Fibroblast of villous mesenchyme (primary cell): ENCODE data around the gene MED12L. TPM values are rescaled to one million over a fixed set of nuclear protein-coding genes. Genes with fewer than 3 reads are reported as not detected.

Experiments
- DNase-seq: peaks from one replicate; pipeline ENCODE4 v3.0.0-alpha.2; 2010; ENCODE audit warnings: low read depth
- H3K4me3 ChIP-seq: 2 replicates; pipeline ENCODE4 v1.5.1; 2011; ENCODE audit warnings: low read depth, mild to moderate bottlenecking, low read length
- CTCF ChIP-seq: IDR thresholded peaks from 2 replicates; pipeline ENCODE4 v1.5.1; 2012; ENCODE audit warnings: low read depth, mild to moderate bottlenecking, low read length; ENCODE audit not compliant: insufficient read depth
- total RNA-seq: library from RNA; depleted of rRNA; stranded (reverse); fragments of >200 nt; gene quantifications from 2 replicates; pipeline ENCODE4 v1.2.3, GENCODE V29; 2012

MED12L gene
- total RNA-seq, 1 donor, result 1.3 TPM

DNA sequence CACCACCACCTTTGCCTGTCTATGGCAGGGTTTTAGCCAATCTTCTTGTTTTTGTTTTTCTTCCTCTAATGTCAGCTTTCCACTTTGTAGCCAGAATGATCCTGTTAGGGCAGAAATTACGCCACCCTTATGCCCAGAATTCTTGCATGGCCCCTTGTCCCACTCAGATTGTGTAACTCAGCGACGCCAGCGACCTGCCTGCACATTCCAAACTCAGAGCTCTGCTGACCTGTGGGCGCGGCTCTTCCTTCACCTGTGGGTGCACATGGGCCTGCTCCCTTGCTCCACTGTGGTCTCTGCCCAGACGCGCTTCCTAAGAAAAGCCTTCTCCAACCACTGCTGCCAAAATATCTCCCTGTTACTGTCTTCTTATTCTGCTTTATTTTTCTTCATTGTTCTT lies 45.0 kb downstream of the MED12L start:
- H3K4me3 ChIP-seq, result no peak overlapping the region
- no peak for TF ChIP-seq CTCF
- DNase-seq, result no peak

DNA sequence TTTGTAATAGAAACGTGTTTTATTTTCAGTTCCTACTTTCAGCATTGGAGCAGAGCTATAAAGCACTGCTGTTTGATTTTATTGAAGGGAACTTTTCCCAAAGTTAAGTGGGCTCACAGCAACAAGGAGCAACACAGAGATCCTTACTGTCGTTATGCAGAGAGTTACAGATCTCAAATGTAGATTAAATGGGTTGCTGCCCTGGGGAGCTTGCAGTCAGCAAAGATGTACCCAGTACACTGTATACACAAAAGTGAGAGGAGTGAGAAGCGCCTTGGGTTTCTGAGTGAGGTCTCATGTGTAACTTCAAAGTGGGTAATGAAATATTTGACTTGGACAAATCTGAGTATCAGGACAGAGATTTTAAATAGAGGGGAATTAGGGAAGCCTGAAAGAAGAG lies 47.7 kb downstream of the MED12L start:
- H3K4me3 ChIP-seq, result no peak overlapping the region
- no peak for DNase-seq
- no peak for TF ChIP-seq CTCF

DNA sequence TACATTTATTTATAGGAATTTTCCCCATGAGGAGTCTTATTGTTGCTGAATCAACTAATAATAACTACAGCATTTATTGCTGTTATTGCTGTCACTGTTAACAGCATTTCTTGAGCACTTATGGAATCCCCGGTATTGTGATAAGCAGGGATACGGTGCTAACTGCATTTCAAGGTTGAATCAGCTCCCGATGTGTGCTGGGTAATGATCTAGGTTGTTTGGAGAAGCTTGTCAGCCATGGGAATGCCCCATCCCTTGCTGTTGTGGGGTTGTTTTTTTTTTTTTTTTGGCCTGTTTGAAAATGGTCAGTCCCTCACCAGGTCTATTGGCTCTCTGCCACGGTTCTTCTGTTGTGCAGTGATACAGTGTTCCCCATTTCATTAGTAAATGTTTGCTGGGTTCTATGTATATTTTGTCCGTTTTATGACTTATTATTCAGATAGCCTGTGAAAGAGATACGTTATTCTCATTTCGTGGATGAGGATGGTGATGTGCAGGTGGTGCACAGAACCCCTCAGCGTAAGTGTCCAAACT lies 48.5 kb downstream of the MED12L start:
- H3K4me3 ChIP-seq, result no peak overlapping the region
- TF ChIP-seq CTCF, result no peak
- no peak for DNase-seq

DNA sequence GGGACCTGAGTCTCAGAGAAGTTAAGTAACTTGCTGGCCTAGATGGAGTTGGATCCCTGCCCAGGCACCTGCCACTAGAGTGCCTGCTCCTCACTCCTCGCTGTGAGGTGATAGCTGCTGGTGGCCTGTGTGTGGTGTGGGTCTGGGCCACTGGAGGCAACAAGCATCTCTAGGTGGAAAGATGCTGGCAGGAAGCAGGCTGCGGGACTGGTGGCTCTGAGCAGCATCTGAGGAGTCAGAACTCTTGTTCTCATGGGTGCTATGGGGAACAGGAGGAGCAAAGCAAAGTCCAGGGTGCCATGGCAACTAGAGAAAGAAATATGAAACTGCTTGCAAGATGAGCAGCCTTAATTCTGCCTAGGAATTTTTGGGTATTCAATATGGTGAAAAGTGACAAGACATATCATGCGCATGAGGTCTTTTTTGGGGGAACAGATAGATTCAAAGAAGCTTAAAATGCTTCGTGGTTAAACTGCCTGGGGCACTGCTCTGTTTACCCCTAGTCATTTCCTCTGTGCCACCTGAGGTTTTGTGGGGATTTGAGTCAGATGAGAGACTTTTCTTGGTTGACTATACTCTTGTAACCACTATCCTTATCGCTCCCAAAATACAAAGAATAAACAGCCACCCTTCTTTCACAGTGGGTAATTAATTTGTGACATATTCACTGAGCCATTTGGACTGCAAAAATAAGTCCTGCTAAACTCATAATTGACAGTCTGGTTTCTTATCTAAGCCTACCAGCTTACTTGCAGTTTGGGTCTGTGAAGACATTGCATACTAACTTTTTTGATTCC lies 50.3 kb downstream of the MED12L start:
- DNase-seq, result no peak
- TF ChIP-seq CTCF, result no peak
- no peak overlapping the region for H3K4me3 ChIP-seq

DNA sequence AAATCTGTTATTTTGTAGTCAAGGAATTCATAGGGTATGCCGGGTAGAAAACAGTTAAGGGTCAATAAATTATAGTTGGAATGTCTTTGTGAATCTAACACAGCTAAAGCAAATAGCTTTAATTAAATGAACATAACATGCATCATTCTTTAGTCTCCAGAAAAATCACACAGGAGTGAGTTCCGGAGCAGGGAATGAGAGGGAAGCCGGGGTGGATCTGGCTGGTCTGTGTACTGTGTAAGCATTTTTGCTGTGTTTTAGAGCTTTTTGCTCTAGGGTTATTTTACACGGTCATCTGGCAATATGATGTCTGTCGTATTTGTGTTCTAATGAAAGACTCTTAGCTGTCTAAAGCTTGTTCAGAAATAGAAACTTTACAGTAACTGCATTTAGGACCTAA lies 57.5 kb downstream of the MED12L start:
- no peak for DNase-seq
- no peak overlapping the region for H3K4me3 ChIP-seq
- no peak for TF ChIP-seq CTCF

DNA sequence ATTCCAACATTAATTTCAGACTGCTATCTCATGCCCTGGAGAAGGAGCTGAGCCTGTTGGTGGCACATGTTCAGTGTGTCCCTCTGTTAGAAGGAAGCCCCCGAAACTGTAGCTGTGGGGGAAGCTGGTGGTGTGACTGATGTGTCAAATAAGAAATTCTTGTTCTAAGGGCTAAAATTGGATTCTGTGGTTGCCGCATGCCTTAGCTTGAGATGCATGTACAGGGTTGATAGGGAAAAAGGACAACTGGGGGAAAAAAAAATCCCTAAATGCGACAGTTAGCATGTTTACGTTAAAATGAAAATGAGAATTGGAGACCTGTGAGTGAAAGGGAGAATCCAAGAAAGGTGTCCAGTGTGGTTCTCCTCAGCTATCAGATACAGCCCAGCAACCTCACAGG lies 58.6 kb downstream of the MED12L start:
- no peak overlapping the region for H3K4me3 ChIP-seq
- no peak for TF ChIP-seq CTCF
- no peak for DNase-seq
